ENCODE results near the gene ATN1. TPM values are rescaled to one million over a fixed set of nuclear protein-coding genes. Genes with fewer than 3 reads are reported as not detected.

The ATN1 gene
- total RNA-seq, 4 donors from 2014 or later = 59.1 to 160 (median 112) TPM

DNA sequence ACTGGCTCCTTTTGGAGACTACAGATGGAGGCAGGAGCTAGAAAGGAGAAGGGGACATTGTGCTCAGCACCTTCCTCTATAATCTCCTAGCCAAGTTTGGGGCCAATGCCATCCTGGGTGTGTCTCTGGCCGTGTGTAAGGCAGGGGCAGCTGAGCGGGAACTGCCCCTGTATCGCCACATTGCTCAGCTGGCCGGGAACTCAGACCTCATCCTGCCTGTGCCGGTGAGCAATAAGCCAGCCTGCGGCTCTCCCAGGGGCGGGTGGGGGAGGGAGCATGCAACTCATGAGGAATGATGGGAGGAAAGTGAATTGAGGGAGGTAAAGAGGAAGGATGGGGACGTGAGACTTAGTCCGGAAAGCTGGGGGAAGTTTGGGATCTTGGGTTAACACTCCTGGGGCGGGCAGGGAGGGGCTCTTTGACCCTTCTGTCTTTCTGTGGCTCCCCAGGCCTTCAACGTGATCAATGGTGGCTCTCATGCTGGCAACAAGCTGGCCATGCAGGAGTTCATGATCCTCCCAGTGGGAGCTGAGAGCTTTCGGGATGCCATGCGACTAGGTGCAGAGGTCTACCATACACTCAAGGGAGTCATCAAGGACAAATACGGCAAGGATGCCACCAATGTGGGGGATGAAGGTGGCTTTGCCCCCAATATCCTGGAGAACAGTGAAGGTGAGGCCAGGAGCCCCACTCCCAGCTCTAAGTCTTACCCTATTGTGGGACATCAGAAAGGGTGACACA is 10.1 kb upstream of the ATN1 start:
- H3K27ac ChIP-seq = no peak overlapping the region
- no peaks in the 10 kb centered on the region for H3K9me3 ChIP-seq
- peaks cover 15% of the 10 kb centered on the region for H3K27me3 ChIP-seq
- no peak overlapping the region for H3K4me3 ChIP-seq
- TF ChIP-seq POLR2AphosphoS5 (IDR thresholded peaks at IDR 0.05) (no peak), EP300 (IDR thresholded peaks at IDR 0.05; ENCODE audit: low read depth) (no peak), POLR2A (IDR thresholded peaks at IDR 0.05) (no peak), CTCF (IDR thresholded peaks at IDR 0.05) (no peak)
- intact Hi-C loops (cut with DNase I; ENCODE audit: low total_unique reads) = no loop called here
- H3K4me1 ChIP-seq = peaks cover 13 to 21% (median 17%) of the 10 kb centered on the region in 4 donors
- in situ Hi-C loops (cut with MboI; ENCODE audit: low pct_ligation_motif_present in 1 of 4, low pct_unique_long_range_greater_than_20kb in 1 of 4, low sequenced_read_pairs in 3 of 4) = loop anchor here in 1 of 4 donors (25.0 kb wide), 1 partner anchor 195 kb away; the partner anchor contains the start of gene C1RL
- no peak for DNase-seq
- 76 to 89% methylated on average over 5 to 14 of the region's 14 CpGs for WGBS, 2 donors (ENCODE audit: low coverage in 1 of 2)
- no peaks in the 10 kb centered on the region for H3K36me3 ChIP-seq

- Histone ChIP-seq H3K27ac (no peak overlapping the region), H3K36me3 (no peaks in the 10 kb centered on the region), H3K9me3 (no peaks in the 10 kb centered on the region), H3K27me3 (peaks cover under 1% of the 10 kb centered on the region), H3K4me1 (peaks cover 10 to 21% (median 16%) of the 10 kb centered on the region in 4 donors), H3K4me3 (no peak overlapping the region)
- intact Hi-C loops (cut with DNase I; ENCODE audit: low total_unique reads) (no loop called here), in situ Hi-C loops (cut with MboI; ENCODE audit: low pct_ligation_motif_present in 1 of 4, low pct_unique_long_range_greater_than_20kb in 1 of 4, low sequenced_read_pairs in 3 of 4) (loop anchor here in 1 of 4 donors (25.0 kb wide), 1 partner anchor 193 kb away; the partner anchor contains the start of gene C1RL)
- TF ChIP-seq POLR2A (IDR thresholded peaks at IDR 0.05) (no peak), CTCF (IDR thresholded peaks at IDR 0.05) (no peak), POLR2AphosphoS5 (IDR thresholded peaks at IDR 0.05) (no peak)
- WGBS, 2 donors (ENCODE audit: low coverage in 1 of 2) = 70% methylated on average over 7 of the region's 7 CpGs; no CpG with 5 or more reads in 1 of the 2 donors
- DNase-seq = no peak
These were observed 8.2 kb upstream of the ATN1 start for GRCh38 chr12:6919588-6919987.

DNA sequence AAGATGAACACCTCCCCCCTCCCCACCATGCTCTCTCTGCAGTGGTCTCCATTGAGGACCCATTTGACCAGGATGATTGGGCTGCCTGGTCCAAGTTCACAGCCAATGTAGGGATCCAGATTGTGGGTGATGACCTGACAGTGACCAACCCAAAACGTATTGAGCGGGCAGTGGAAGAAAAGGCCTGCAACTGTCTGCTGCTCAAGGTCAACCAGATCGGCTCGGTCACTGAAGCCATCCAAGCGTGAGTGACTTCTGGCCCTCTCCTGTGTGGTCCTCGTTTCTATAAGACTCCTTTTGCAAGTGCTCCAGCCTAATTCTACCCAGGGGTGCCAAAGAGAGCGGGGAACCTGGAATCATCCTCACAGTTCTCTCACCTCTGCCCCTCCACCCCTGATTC is 6.2 kb upstream of the ATN1 start:
- in situ Hi-C loops (cut with MboI; ENCODE audit: low pct_ligation_motif_present in 1 of 4, low pct_unique_long_range_greater_than_20kb in 1 of 4, low sequenced_read_pairs in 3 of 4) (loop anchor here in 1 of 4 donors (25.0 kb wide), 1 partner anchor 191 kb away; the partner anchor contains the start of gene C1RL), intact Hi-C loops (cut with DNase I; ENCODE audit: low total_unique reads) (no loop called here)
- TF ChIP-seq EP300 (IDR thresholded peaks at IDR 0.05; ENCODE audit: low read depth) (no peak), POLR2AphosphoS5 (IDR thresholded peaks at IDR 0.05) (no peak), POLR2A (IDR thresholded peaks at IDR 0.05) (no peak), CTCF (IDR thresholded peaks at IDR 0.05) (no peak)
- no peak for DNase-seq
- no peak overlapping the region for H3K4me3 ChIP-seq
- no peaks in the 10 kb centered on the region for H3K9me3 ChIP-seq
- peaks cover 11 to 29% (median 25%) of the 10 kb centered on the region in 4 donors for H3K4me1 ChIP-seq
- H3K27ac ChIP-seq = peak overlapping the region in 1 of 4 donors; percentile 19
- no peaks in the 10 kb centered on the region for H3K27me3 ChIP-seq
- no peaks in the 10 kb centered on the region for H3K36me3 ChIP-seq
- WGBS, 2 donors (ENCODE audit: low coverage in 1 of 2) = 90% methylated on average over 7 of the region's 7 CpGs; no CpG with 5 or more reads in 1 of the 2 donors

DNA sequence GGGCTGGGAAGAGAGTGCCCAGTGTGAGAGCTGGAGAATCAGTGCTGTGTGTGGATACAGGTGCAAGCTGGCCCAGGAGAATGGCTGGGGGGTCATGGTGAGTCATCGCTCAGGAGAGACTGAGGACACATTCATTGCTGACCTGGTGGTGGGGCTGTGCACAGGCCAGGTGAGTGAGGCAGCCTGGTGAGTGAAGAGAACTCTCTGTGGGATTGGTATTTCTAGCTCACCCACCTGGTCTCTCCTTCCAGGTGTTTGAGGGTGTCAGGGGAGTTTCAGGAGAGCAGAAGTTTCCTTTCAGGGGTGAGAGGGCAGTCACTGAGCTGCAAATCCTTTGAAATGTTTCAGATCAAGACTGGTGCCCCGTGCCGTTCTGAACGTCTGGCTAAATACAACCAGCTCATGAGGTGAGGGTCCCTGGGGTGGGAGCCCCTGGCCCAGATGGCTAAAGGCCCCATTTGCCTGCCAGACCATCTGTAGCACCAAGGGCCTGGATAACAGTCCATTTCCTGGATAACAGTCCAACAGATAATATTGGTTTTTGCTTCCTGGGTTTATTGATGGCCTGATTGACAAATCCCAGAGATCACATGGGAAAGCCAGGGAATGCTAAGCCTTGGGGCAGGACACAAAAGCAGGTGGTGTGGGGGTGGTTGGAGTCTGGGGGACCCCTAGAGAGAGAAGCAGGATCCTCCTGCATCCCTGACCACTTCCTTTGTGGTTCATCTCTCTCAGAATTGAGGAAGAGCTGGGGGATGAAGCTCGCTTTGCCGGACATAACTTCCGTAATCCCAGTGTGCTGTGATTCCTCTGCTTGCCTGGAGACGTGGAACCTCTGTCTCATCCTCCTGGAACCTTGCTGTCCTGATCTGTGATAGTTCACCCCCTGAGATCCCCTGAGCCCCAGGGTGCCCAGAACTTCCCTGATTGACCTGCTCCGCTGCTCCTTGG is 5.5 kb upstream of the ATN1 start:
- no peaks in the 10 kb centered on the region for H3K9me3 ChIP-seq
- in situ Hi-C loops (cut with MboI; ENCODE audit: low pct_ligation_motif_present in 1 of 4, low pct_unique_long_range_greater_than_20kb in 1 of 4, low sequenced_read_pairs in 3 of 4) = loop anchor here in 1 of 4 donors (25.0 kb wide), 1 partner anchor 190 kb away; the partner anchor contains the start of gene C1RL
- H3K4me1 ChIP-seq = peaks cover 11 to 36% (median 32%) of the 10 kb centered on the region in 4 donors
- peak; percentile 41 for DNase-seq
- H3K27me3 ChIP-seq = no peaks in the 10 kb centered on the region
- no peak overlapping the region for H3K4me3 ChIP-seq
- intact Hi-C loops (cut with DNase I; ENCODE audit: low total_unique reads) = no loop called here
- no peaks in the 10 kb centered on the region for H3K36me3 ChIP-seq
- H3K27ac ChIP-seq = peak overlapping the region in 2 of 4 donors; percentile 14 to 19
- TF ChIP-seq EP300 (IDR thresholded peaks at IDR 0.05; ENCODE audit: low read depth) = no peak
- TF ChIP-seq POLR2A (IDR thresholded peaks at IDR 0.05) = no peak
- TF ChIP-seq CTCF (IDR thresholded peaks at IDR 0.05) = no peak
- TF ChIP-seq POLR2AphosphoS5 (IDR thresholded peaks at IDR 0.05) = no peak
- WGBS, 2 donors (ENCODE audit: low coverage in 1 of 2) = 73 to 83% methylated on average over 1 to 9 of the region's 9 CpGs

All from transverse colon (tissue), 4 donors.